HG03439 (cell line): ENCODE data around the gene EGFL8.
"Not testable (repeated sequence)": the region's sequence is repeated elsewhere in the genome, so short reads cannot be mapped to it uniquely, and the experiment has no call there.

Experiments
- ATAC-seq: cut with Tn5 transposase; IDR thresholded peaks from one replicate; pipeline ENCODE4 v1.9.1; 2021; ENCODE audit warnings: mild to moderate bottlenecking, moderate library complexity; ENCODE audit not compliant: unreplicated experiment

EGFL8 gene

GRCh38 chr6:32182555-32182981, 18.2 kb downstream of the EGFL8 start:
- ATAC-seq = no peak

DNA sequence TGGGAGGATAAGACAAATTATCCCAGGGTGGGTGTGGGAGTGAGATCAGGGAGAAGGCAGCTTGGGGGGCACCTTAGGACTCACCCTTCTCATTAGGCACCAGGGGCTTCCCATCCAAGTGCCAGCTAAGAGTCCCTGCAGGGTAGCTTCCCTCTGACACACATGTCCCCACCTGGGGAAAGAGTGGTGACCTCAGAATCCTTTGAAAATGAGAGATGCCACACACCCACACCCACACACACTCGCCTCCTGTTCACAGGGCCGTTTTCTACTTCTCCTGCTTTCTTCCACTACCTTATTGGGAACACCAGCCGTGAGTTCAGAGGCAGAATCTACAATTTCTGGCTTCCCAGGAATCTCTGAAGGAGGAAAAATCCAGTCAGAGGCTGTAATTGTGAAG, 18.6 kb downstream of the EGFL8 start:
- no peak for ATAC-seq

GRCh38 chr6:32183483-32184083, 19.2 kb downstream of the EGFL8 start:
- no peak for ATAC-seq

- ATAC-seq = no peak
Measured at GRCh38 chr6:32184084-32184640, 19.8 kb downstream of the EGFL8 start, which contains the start of gene AGER. TSS of gene AGER (minus strand) at chr6:32184253. CDS start at chr6:32184222, 31 bp downstream.

- ATAC-seq = not testable (repeated sequence)
Measured at GRCh38 chr6:32185681-32186131, 21.3 kb downstream of the EGFL8 start.

DNA sequence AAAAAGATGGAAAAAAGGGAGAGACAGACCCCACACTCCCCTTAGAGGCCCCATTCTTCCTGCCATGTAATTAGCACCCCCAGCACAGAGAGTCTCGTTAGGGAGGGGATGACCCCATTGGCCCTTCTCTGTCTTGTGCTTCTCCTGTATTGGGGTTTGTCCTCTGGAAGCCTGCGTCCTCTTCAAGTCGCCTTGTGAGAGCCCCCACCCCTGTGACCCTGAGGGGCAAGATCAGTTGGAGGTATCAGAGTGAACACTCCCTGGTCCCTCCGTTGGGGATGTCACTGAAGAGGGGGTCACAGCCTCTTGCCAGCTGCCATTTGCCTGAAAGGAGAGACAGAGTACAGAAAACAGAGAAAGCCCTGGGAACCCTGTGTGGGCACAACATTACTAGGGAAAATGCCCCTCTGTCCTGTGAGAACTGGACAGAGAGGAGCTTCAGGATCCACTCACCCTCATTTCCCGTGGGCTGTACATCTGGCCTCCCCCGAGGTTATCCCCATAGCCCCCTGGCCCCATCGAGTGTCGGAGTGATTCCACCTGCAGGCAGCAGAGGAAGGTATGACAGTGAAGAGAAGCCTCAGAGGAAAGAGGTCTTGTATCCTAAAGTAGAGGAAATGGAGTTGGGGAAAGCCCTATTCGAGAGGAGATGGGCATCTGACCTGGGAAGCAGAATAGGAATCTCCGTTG, 21.9 kb downstream of the EGFL8 start:
- ATAC-seq = not testable (repeated sequence)

- no peak for ATAC-seq
Measured at GRCh38 chr6:32187009-32187709, 22.8 kb downstream of the EGFL8 start.

DNA sequence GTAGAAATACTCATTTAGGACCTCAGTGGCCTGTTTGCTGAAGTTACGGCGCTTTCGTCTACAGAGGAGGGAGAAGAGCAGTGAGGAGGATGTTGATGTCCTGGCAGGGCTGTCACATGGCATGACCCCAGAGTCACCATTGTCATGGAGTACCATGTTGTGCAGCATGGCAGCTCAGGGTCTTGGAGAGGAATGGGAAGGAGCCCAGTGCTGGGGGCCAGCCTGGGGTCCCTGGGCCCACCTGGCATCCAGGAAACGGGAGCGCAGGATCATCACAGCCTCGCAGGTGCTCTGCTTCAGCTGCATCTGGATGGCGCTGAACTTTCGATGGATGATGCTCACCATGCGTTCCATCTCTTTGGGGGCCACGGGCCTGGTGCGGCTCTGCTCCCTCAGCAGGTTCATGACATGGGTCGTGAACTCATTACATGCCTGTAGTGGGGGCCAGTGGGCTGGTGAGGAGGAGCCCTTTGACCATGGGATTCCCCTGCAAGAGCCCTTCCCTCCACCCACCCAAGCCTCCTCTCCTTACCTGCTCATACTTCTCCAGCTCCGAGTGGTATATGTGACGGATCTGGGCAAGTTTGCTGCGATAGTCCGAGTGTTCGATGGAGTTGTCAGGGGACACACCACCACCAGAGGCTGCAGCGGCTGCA, 23.5 kb downstream of the EGFL8 start:
- ATAC-seq = not testable (repeated sequence)

DNA sequence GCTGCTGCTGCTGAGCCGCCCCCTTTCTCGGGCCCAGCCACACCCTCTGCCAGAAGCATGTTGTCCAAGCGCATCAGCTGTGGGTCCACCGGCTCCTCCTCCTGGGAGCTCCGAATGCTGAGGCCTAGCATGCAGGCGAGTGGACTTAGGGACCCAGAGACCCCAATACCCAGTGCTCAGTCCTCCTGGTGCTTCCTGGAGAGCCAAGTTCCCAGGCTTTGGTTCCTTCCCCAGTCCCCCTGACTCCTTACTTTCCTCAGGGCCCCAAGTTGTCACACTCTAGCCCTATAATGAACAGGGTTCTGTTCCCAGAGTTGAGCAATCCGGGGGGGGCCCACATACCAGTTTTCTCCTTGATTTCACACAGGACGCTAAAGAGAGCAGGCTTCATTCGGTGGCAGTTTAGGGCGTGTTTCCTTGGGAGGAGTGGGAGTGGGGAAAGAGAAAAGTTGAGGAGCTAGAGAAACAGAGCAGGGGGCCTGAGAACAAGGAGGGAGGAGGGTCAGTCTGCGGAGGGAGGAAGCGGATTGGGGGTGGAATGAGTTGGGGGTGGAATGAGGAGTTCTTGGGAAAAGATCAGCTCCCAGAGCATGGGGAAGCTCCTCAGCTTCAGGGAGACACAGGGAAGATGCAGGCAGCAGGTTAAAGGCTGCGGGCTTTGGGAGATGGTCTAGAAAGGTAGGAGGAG, 24.1 kb downstream of the EGFL8 start:
- ATAC-seq = no peak

DNA sequence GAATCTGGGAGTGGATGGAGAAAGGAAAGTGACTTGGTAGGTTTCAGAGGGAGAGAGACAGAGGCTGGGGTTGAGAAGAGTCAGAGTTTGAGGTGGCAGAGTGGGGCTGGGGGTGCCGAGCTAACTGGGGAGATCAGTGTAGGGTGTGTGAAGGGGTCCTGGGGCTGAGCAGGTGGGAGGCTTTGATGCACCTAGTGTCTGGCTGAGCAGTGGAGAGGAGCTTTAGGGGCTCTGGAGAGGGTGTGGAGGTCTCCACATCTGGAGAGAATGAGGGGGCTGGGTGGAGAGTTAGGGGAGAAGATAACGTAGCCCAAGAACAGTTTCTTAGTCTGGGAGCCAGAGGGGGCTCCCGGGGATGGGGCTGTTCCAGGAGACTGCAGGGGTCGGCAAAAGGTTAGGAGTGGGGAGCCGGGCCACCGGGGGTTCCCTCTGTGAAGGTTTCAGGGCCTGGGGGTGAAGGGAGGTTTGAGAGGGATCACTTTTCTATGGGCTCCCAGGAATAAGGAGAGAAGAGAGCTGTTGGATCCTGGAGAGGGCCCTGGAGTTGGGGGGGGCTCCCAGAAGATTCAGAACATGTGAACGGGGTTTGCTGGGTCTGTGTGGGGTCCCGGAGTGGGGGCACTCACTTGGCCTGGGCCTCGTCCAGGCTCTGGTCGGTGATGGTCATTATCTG, 24.8 kb downstream of the EGFL8 start:
- no peak for ATAC-seq

DNA sequence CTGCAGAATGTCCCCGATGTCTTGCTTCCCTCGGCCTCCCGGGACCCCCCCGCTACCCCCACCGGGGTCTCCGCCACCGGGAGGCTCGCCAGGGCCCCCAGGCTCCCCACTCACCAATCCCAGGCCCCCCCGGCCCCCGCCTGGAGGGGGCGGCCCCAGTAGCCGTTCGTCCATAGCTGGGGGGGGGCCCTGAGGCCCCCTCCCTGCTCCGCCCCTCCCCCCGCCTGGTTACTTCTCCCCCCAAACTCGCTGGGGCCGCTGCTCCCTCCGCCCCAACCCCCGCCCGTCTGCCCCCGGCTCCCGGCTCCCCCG, 25.3 kb downstream of the EGFL8 start:
- ATAC-seq = no peak

DNA sequence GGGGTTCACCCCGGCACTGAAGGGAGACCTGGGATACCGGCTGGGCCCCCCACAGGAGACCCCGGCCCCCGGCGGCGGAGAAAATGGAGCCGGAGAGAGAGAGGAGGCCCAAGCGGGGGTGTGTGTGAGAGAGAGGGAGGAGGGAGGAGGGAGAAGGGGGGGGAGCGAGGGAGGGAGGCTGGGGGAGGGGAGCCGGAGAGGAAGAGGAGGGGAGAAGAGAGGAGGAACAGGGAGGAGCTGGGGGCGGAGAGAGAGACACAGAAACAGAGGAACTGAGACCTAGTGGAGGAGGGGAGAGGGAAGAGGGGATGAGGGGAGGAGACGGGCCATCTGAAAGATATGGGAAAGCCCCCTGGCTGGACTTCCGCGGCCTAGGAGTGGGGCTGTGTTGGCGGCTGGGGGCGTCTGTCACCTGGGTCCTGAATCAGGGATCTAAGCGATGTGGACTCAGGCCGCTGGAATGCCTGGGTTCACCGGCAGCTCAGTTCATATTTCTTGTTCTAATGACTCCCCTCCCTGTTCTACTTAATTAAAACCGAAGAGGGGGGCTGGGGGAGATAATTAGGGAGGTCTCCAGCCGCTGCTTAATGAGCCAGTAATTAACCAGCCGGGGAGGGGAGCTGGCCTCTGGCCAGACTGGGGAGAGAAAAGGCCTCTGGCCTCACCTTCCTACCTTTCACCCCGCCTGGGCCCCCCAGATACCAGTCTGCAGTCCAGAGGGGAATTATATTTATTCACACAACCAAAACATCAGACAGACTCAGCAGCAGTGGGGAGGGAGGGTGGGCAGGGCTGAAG, 25.9 kb downstream of the EGFL8 start, which contains the start of gene PBX2:
Gene PBX2 (minus strand): TSS at position 149 of the 798 bp plus-strand sequence. CDS start 287 bp downstream, outside the sequence.
- ATAC-seq = peak; percentile 47

- no peak for ATAC-seq
Measured at GRCh38 chr6:32190911-32191677, 26.7 kb downstream of the EGFL8 start.

- ATAC-seq = no peak
Measured at GRCh38 chr6:32191696-32192607, 27.6 kb downstream of the EGFL8 start.

DNA sequence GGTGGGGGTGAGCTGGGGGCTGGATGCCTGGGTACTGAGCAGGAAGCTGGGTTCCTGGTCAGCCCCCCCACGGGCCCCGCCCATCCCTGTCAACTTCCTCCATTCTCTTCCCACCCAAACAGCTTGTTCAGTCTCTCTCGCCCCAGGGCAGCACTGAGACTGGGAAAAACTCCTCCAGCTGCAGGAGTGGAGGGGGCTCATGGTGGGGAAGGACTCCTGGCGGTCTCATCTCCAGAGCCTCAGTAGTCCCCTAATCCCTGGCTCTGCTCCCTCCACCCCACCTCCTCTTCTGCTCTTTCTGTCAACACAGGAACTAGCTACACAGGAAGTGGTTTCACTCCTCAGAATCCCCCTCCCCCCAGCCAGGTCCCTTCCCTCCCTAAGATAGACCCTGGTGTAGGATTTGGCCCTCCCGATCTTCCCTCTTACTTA, 28.2 kb downstream of the EGFL8 start, which contains the start of gene GPSM3:
Gene GPSM3 (minus strand): TSS at position 36 of the 432 bp plus-strand sequence. CDS start 130 bp downstream, outside the sequence.
- no peak for ATAC-seq

DNA sequence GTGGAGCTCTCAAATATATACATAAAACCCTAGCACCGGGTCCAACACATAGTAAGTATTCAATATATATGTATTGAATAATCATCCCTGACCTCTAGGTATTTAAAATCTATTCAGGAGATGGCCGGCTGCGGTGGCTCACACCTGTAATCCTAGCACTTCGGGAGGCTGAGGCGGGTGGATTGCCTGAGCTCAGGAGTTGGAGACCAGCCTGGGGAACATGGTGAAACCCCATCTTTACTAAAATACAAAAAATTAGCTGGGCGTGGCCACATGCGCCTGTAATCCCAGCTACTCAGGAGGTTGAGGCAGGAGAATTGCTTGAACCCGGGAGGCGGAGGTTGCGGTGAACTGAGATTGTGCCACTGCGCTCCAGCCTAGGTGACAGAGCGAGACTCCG, 28.7 kb downstream of the EGFL8 start:
- ATAC-seq = not testable (repeated sequence)

DNA sequence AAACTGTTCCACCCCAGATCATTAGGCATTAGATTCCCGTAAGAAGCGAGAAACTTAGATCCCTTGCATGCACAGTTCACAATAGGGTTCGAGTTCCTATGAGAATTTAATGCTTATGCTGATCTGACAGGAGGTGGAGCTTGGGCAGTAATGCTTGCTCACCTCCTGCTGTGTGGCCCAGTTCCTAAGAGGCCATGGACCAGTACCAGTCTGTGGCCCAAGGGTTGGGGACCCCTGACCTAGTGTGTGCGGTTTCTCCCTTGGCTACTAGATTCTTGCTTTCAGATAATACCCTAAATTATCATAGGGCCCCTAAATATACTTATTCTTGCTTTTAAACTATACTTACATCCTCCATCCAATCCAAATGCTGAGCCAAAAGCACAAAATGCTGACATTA, 30.0 kb downstream of the EGFL8 start:
- no peak for ATAC-seq
